Spleen (tissue), 11 donors: Measurements from ENCODE around the gene MT3. TPM values are rescaled to one million over a fixed set of nuclear protein-coding genes. Genes with fewer than 3 reads are reported as not detected.
"Not testable (repeated sequence)": the region's sequence is repeated elsewhere in the genome, so short reads cannot be mapped to it uniquely, and the experiment has no call there.

Source experiments
- DNase-seq: peaks from one replicate; pipeline ENCODE4 v3.0.0-alpha.2; 2020
- H3K27ac ChIP-seq, 8 donors: fragments of 200-600 bp; sonication (generic) in 7 of 8; 1 replicate in 4 of 8; 2 replicates in 4 of 8; pipeline versions ENCODE4 v1.5.0 to v1.8.0; 2016 to 2021; ENCODE audit warnings: inconsistent platforms in 4 of 8, mild to moderate bottlenecking in 4 of 8, moderate library complexity in 1 of 8
- H3K27me3 ChIP-seq, 7 donors: fragments of 200-600 bp; sonication (generic) in 6 of 7; replicated peaks in 1 of 7; 1 replicate in 4 of 7; 2 replicates in 3 of 7; pipeline versions ENCODE4 v1.5.0 to v1.8.0; 2016 to 2021; ENCODE audit warnings: inconsistent platforms in 3 of 7, mild to moderate bottlenecking in 1 of 7
- H3K36me3 ChIP-seq, 6 donors: fragments of 200-600 bp; sonication (generic) in 5 of 6; 1 replicate in 4 of 6; 2 replicates in 2 of 6; pipeline versions ENCODE4 v1.5.0 to v1.8.0; 2016 to 2021; ENCODE audit warnings: inconsistent platforms in 2 of 6
- H3K4me1 ChIP-seq, 6 donors: fragments of 200-600 bp; sonication (generic) in 5 of 6; 1 replicate in 3 of 6; 2 replicates in 3 of 6; pipeline versions ENCODE4 v1.5.0 to v1.8.0; 2016 to 2021; ENCODE audit warnings: inconsistent platforms in 3 of 6
- H3K4me3 ChIP-seq, 8 donors: fragments of 200-600 bp; sonication (generic) in 7 of 8; 1 replicate in 4 of 8; 2 replicates in 4 of 8; pipeline versions ENCODE4 v1.5.0 to v1.8.0; 2016 to 2021; ENCODE audit warnings: inconsistent platforms in 4 of 8, mild to moderate bottlenecking in 4 of 8, moderate library complexity in 2 of 8
- H3K9me3 ChIP-seq, 8 donors: fragments of 200-600 bp; sonication (generic) in 7 of 8; 1 replicate in 4 of 8; 2 replicates in 4 of 8; pipeline versions ENCODE4 v1.5.0 to v1.8.0; 2016 to 2021; ENCODE audit warnings: inconsistent platforms in 4 of 8
- POLR2A ChIP-seq, 3 donors: fragments of 450-650 bp; IDR thresholded peaks; one replicate each; pipeline ENCODE4 v1.5.1; 2017; ENCODE audit warnings: antibody characterized with exemption in 3 of 3, mild to moderate bottlenecking in 1 of 3
- POLR2AphosphoS5 ChIP-seq, 3 donors: sonication (generic); formaldehyde crosslinking; IDR thresholded peaks; one replicate each; pipeline ENCODE4 v1.5.1; 2017; ENCODE audit warnings: antibody characterized with exemption in 3 of 3
- WGBS, 5 donors: extraction: QIAGEN DNeasy Blood & Tissue Kit in 3 of 5; methylation state at CpG; one replicate each; pipeline versions ENCODE4 v1.1.5 to v1.1.7; 2013 to 2018; 5-methylcytosine and 5-hydroxymethylcytosine counted together
- intact Hi-C: fragments of 100-400 bp; cut with DNase I; formaldehyde crosslinking; loops from one replicate; pipeline ENCODE4 v1.15.0; 2023; ENCODE audit warnings: low total_unique reads
- polyA plus RNA-seq, 3 donors: library from polyadenylated mRNA; stranded (reverse); fragments of 200-250 nt; gene quantifications; one replicate each; pipeline ENCODE4 v1.2.1, GENCODE V29; 2013
- total RNA-seq, 7 donors: library from RNA; depleted of rRNA in 3 of 7; stranded (reverse); fragments of >200 nt in 3 of 7; fragmentation: NEBNext Ultra II Directional in 4 of 7; extraction: Animal tissue kit (Norgen Biotek cat#: 25700) in 4 of 7; gene quantifications; one replicate each; pipeline versions ENCODE4 v1.1.0 to v1.2.1, GENCODE V29; 2016 to 2021
- TF ChIP-seq, protein P1 (sequence below), 11 experiments: fragments of 200-600 bp in 7 of 11; fragments of 450-650 bp in 4 of 11; sonication (generic) in 4 of 11; IDR thresholded peaks in 8 of 11; conservative IDR thresholded peaks in 3 of 11; 1 replicate in 7 of 11; 2 replicates in 4 of 11; pipeline versions ENCODE4 v1.4.0 to v1.8.0; 2016 to 2021; ENCODE audit warnings: antibody characterized with exemption in 11 of 11, inconsistent platforms in 4 of 11, mild to moderate bottlenecking in 1 of 11
- donor health status: healthy with polysubstance abuse.
- donor health status: DM: no; HTN: no; CAD: no; lungs with moderate emphysema.
- donor health status: DM: no; HTN: no; CAD: no.
- donor health status: Bipolar disorder and iron deficiency.
- donor health status: healthy.
- donor health status: DM: no; HTN: no; CAD: no.
- donor health status: DM: yes; HTN: yes; CAD: no.

MT3 gene
- total and polyA plus RNA-seq, 10 donors, result 0.77 to 11.5 (median 1.5) TPM; not detected in 7

DNA sequence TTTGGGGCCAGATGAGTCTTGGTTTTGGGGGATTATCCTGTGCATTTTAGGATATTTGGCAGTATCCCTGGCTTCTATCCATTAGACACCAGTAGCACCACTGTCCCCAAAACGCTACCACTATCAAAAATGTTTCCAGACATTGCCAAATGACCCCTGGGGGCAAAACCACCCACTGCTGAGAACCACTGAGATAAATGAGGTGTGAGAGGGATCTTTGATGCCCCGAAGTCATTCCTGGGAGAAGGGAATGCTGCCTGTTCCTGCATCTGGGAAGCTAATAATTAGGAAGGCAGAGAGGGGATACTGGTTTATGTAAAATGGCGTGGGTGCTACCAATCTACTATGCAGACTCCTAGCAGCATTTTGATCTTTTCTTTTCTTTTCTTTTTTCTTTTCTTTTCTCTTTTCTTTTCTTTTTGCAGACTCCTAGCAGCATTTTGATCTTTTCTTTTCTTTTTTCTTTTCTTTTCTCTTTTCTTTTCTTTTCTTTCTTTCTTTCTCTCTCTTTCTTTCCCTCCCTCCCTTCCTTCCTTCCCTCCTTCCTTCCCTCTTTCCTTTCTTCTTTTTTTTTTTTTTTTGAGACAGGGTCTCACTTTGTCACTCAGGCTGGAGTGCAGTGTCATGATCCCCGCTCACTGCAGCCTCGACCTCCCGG lies 8.8 kb upstream of the MT3 start:
- Histone ChIP-seq H3K4me1 (peaks cover 0 to 7% (median 0%) of the 10 kb centered on the region in 6 donors), H3K9me3 (no peaks in the 10 kb centered on the region), H3K36me3 (no peaks in the 10 kb centered on the region), H3K4me3 (no peak overlapping the region), H3K27ac (no peak overlapping the region), H3K27me3 (peaks cover 0 to 3% (median 0%) of the 10 kb centered on the region in 7 donors)
- intact Hi-C loops, result no loop called here
- WGBS, 5 donors, result 80 to 86% (median 84%) methylated on average over 6 of the region's 6 CpGs
- DNase-seq, result no peak
- TF ChIP-seq, protein P1, sequence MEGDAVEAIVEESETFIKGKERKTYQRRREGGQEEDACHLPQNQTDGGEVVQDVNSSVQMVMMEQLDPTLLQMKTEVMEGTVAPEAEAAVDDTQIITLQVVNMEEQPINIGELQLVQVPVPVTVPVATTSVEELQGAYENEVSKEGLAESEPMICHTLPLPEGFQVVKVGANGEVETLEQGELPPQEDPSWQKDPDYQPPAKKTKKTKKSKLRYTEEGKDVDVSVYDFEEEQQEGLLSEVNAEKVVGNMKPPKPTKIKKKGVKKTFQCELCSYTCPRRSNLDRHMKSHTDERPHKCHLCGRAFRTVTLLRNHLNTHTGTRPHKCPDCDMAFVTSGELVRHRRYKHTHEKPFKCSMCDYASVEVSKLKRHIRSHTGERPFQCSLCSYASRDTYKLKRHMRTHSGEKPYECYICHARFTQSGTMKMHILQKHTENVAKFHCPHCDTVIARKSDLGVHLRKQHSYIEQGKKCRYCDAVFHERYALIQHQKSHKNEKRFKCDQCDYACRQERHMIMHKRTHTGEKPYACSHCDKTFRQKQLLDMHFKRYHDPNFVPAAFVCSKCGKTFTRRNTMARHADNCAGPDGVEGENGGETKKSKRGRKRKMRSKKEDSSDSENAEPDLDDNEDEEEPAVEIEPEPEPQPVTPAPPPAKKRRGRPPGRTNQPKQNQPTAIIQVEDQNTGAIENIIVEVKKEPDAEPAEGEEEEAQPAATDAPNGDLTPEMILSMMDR (IDR thresholded peaks at IDR 0.05 in 8 of 11, conservative IDR thresholded peaks at IDR 0.05 in 3 of 11), result no peak
- no peak for TF ChIP-seq POLR2A (IDR thresholded peaks at IDR 0.05)
- no peak for TF ChIP-seq POLR2AphosphoS5 (IDR thresholded peaks at IDR 0.05)

DNA sequence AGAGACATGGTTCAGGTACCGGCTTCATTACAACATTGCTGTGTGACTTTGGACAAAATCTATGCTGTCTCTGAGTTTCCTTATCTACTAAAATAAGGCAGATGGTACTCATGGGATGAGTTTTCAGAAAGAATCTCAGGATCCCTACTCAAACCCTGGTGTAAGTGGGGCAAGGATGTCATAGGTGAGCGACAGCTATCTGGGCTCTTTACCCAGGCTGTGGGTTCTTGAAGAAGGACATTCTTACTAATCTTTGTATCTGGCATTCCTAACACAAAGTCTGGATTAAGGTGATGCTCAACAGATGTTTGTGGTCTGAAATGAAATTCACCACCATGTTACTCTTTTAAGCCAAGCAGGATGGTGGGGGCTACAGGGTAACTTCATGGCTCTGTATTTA lies 6.4 kb upstream of the MT3 start:
- H3K4me1 ChIP-seq, intact Hi-C loops, DNase-seq, H3K9me3 ChIP-seq, H3K4me3 ChIP-seq, H3K36me3 ChIP-seq, H3K27ac ChIP-seq: not testable (repeated sequence)
- 80 to 100% (median 100%) methylated on average over 2 of the region's 2 CpGs for WGBS, 5 donors
- H3K27me3 ChIP-seq, result peaks cover 0 to 19% (median 0%) of the 10 kb centered on the region in 7 donors

DNA sequence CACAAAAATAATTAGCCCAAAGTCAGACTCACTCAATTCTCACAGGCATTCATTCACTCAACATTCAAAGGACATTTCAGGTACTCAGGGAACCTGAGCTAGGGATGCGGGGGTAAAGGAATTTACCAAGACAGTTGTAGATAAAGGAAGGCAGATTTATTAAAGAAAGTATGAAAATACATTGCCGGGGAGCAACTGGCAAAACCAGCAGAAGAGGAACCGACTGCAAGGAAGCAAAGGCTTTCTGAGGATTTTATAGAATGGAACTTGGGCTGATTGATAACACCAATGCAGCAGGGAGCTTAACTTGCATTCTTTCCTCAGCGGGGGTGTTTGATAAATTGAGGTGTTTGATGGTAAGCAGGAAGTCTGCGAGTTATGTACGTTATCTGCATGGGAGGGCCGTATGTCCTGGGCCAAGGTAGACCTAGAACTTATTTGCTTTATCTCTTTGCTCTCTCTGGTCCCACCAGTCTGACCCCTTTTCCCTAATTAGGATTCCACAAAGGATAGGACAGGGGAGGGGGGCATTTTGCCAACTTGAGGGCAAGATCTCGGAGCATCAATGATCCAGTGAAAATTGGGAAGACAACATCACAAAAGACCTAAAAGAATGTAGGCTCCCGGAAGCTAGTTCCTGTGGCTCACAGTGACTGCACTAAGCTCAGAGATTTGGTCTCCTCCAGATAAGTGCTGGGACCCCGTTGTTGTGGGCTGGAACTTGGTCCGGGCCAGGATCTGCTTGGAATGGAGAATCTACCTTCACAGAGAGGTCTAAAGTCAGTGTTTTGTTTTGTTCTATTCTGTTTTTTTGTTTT lies 5.8 kb upstream of the MT3 start:
- H3K27me3 ChIP-seq, result peaks cover 0 to 25% (median 3%) of the 10 kb centered on the region in 7 donors
- H3K4me1 ChIP-seq, result no peaks in the 10 kb centered on the region
- no peak overlapping the region for H3K27ac ChIP-seq
- DNase-seq, result no peak
- H3K36me3 ChIP-seq, result no peaks in the 10 kb centered on the region
- H3K4me3 ChIP-seq, result no peak overlapping the region
- WGBS, 5 donors, result 68 to 81% (median 77%) methylated on average over 10 to 11 of the region's 11 CpGs
- H3K9me3 ChIP-seq, result no peaks in the 10 kb centered on the region
- TF ChIP-seq POLR2A (IDR thresholded peaks at IDR 0.05) (no peak), POLR2AphosphoS5 (IDR thresholded peaks at IDR 0.05) (no peak)
- TF ChIP-seq, protein P1 (IDR thresholded peaks at IDR 0.05 in 8 of 11, conservative IDR thresholded peaks at IDR 0.05 in 3 of 11), result no peak
- intact Hi-C loops, result no loop called here

DNA sequence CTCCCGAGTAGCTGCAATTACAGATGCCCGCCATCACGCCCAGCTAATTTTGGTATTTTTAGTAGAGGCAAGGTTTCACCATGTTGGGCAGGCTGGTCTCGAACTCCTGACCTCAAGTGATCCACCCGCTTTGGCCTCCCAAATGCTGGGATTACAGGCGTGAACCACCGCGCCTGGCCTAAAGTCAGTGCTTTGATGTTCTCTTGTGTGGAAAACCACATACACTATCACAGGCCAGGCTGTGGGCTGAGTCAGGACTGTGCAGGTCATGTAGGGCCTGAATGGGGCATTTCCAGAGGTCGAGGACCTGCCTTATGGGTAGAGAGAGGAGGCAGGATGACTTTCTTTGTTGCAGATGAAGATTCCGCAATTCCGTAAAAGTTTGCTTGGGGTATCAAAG lies 5.1 kb upstream of the MT3 start:
- Histone ChIP-seq H3K36me3 (no peaks in the 10 kb centered on the region), H3K9me3 (no peaks in the 10 kb centered on the region), H3K4me3 (no peak overlapping the region), H3K4me1 (peaks cover 3 to 7% (median 5%) of the 10 kb centered on the region in 6 donors), H3K27me3 (peaks cover 0 to 33% (median 9%) of the 10 kb centered on the region in 7 donors), H3K27ac (no peak overlapping the region)
- TF ChIP-seq POLR2A (IDR thresholded peaks at IDR 0.05), result no peak
- TF ChIP-seq, protein P1 (IDR thresholded peaks at IDR 0.05 in 8 of 11, conservative IDR thresholded peaks at IDR 0.05 in 3 of 11), result no peak
- TF ChIP-seq POLR2AphosphoS5 (IDR thresholded peaks at IDR 0.05), result no peak
- no peak for DNase-seq
- 78 to 94% (median 81%) methylated on average over 11 of the region's 11 CpGs for WGBS, 5 donors
- intact Hi-C loops, result no loop called here
